ENCODE results near the gene SPATA9.

- TF ChIP-seq CTCF (IDR thresholded peaks at IDR 0.05): no peak
- no peak for TF ChIP-seq POLR2A (IDR thresholded peaks at IDR 0.05)
Observed at GRCh38 chr5:95712347-95712958, 29.7 kb upstream of the SPATA9 start.
